Stimulated activated CD8-positive, alpha-beta memory T cell treated with anti-CD3 and anti-CD28 coated beads, Interleukin-7, amount 100 ng/mL, for 4 hours (primary cell): ENCODE data around the gene RABGGTA.

ENCODE experiments used
- DNase-seq, 2 donors: peaks; one replicate each; pipeline ENCODE4 v3.0.0-alpha.2; 2020; ENCODE audit warnings: low read depth in 2 of 2

The RABGGTA gene

DNA sequence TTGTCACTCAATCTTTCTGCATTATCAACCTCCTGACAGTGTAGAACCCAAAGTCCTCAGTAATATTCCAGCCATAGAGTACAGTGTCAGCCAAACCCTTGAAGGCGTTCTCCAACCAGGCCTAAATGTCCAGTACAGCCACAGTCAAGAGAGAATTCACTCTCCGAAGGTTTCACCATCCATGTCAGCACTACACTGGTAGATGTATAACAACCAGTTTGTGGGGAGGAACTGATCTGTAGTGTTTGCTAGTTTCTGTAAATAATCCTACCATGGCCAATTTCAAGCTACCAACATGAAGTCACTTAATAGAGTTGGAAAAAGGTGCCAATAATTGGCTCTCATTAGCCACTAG is 55.1 kb downstream of the RABGGTA start:
- DNase-seq, result no peak
